HepG2 (cell line): ENCODE data around the gene PRR36. TPM values are rescaled to one million over a fixed set of nuclear protein-coding genes. Genes with fewer than 3 reads are reported as not detected.

Source experiments
- CREM ChIP-seq, 2 experiments: sonication (generic) in 1 of 2; formaldehyde crosslinking in 1 of 2; IDR thresholded peaks; 2 replicates each; pipeline versions ENCODE4 v1.4.0 to v1.6.1; 2016 to 2020; ENCODE audit warnings: antibody characterized with exemption in 1 of 2, mild to moderate bottlenecking in 1 of 2, missing genetic modification reagents in 1 of 2
- EZH2 ChIP-seq: conservative IDR thresholded peaks from 2 replicates; pipeline ENCODE4 v1.6.1; 2012; ENCODE audit warnings: mild to moderate bottlenecking, low read depth, low read length, moderate library complexity
- JUND ChIP-seq: sonication (generic); formaldehyde crosslinking; IDR thresholded peaks from 2 replicates; pipeline ENCODE4 v1.8.0; 2022; ENCODE audit warnings: mild to moderate bottlenecking, missing genetic modification reagents
- PHF5A ChIP-seq: IDR thresholded peaks from one replicate; pipeline ENCODE4 v1.6.1; 2018; ENCODE audit warnings: low read depth, missing genetic modification reagents; ENCODE audit not compliant: unreplicated experiment
- POLR2A ChIP-seq, 2 experiments: IDR thresholded peaks; 2 replicates each; pipeline ENCODE4 v1.6.1; 2011; ENCODE audit warnings: low read depth in 2 of 2, low read length in 2 of 2, mild to moderate bottlenecking in 1 of 2, moderate library complexity in 1 of 2; ENCODE audit not compliant: insufficient read depth in 1 of 2
- RARA ChIP-seq: IDR thresholded peaks from 2 replicates; pipeline ENCODE4 v1.6.1; 2016; ENCODE audit warnings: missing genetic modification reagents, missing compliant biosample characterization
- TCF12 ChIP-seq, 2 experiments: fragments of 450-650 bp in 1 of 2; sonication (generic) in 1 of 2; formaldehyde crosslinking in 1 of 2; IDR thresholded peaks; 2 replicates each; pipeline versions ENCODE4 v1.6.1 to v1.8.0; 2017 to 2022; ENCODE audit warnings: antibody characterized with exemption in 1 of 2, mild to moderate bottlenecking in 1 of 2, missing genetic modification reagents in 1 of 2, moderate library complexity in 1 of 2
- TP53 ChIP-seq: sonication (generic); formaldehyde crosslinking; conservative IDR thresholded peaks from 2 replicates; pipeline ENCODE4 v1.4.0; 2020; ENCODE audit warnings: missing genetic modification reagents
- ZFP1 ChIP-seq: IDR thresholded peaks from 2 replicates; pipeline ENCODE4 v1.6.1; 2016
- ZGPAT ChIP-seq: IDR thresholded peaks from 2 replicates; pipeline ENCODE4 v1.6.1; 2016; ENCODE audit warnings: mild to moderate bottlenecking
- ZMYM4 ChIP-seq: sonication (generic); formaldehyde crosslinking; IDR thresholded peaks from 2 replicates; pipeline ENCODE4 v1.8.1; 2023; ENCODE audit warnings: mild to moderate bottlenecking, missing genetic modification reagents
- ZNF20 ChIP-seq: sonication (generic); formaldehyde crosslinking; IDR thresholded peaks from 2 replicates; pipeline ENCODE4 v1.4.0; 2020; ENCODE audit warnings: mild to moderate bottlenecking, moderate library complexity, missing genetic modification reagents
- ZNF577 ChIP-seq: sonication (generic); formaldehyde crosslinking; IDR thresholded peaks from 2 replicates; pipeline ENCODE4 v1.4.0; 2020; ENCODE audit warnings: mild to moderate bottlenecking, low read depth, missing genetic modification reagents, borderline replicate concordance
- ZNF616 ChIP-seq: sonication (generic); formaldehyde crosslinking; IDR thresholded peaks from 2 replicates; pipeline ENCODE4 v1.5.0; 2020; ENCODE audit warnings: low read depth, mild to moderate bottlenecking, missing genetic modification reagents
- ZNF768 ChIP-seq: sonication (generic); formaldehyde crosslinking; IDR thresholded peaks from 2 replicates; pipeline ENCODE4 v1.4.0; 2020; ENCODE audit warnings: missing genetic modification reagents
- ZNF816 ChIP-seq: sonication (generic); formaldehyde crosslinking; IDR thresholded peaks from 2 replicates; pipeline ENCODE4 v1.8.0; 2022; ENCODE audit warnings: missing genetic modification reagents, mild to moderate bottlenecking, borderline replicate concordance
- polyA plus RNA-seq, 8 experiments: library from polyadenylated mRNA; depleted of rRNA in 3 of 8; stranded (reverse) in 7 of 8; unstranded in 1 of 8; fragments of >200 nt; fragmentation: Illumina TruSeq in 4 of 8; extraction: Trizol in 4 of 8; gene quantifications; 2 replicates each; pipeline versions ENCODE4 v1.2.1 to v1.2.3, GENCODE V29; 2011 to 2016; ENCODE audit warnings: low read depth in 4 of 8, missing spikeins in 1 of 8, mixed read lengths in 1 of 8; ENCODE audit not compliant: insufficient read depth in 1 of 8
- total RNA-seq, 5 experiments: library from RNA; depleted of rRNA; stranded (reverse); fragments of >200 nt; fragmentation: Illumina TruSeq; extraction: Trizol; gene quantifications; 2 replicates each; pipeline ENCODE4 v1.2.3, GENCODE V29; 2016; ENCODE audit warnings: low read depth in 1 of 5
- TF ChIP-seq, protein P1 (sequence below): sonication (generic); formaldehyde crosslinking; IDR thresholded peaks from 2 replicates; pipeline ENCODE4 v1.4.0; 2020; ENCODE audit warnings: mild to moderate bottlenecking, missing genetic modification reagents, borderline replicate concordance
- TF ChIP-seq, protein P2 (sequence below): sonication (generic); formaldehyde crosslinking; conservative IDR thresholded peaks from 2 replicates; pipeline ENCODE4 v1.8.0; 2022; ENCODE audit warnings: missing genetic modification reagents
- TF ChIP-seq, protein P3 (sequence below): IDR thresholded peaks from 2 replicates; pipeline ENCODE4 v1.6.1; 2012; ENCODE audit warnings: low read depth, low read length, improper control_type of control experiment

PRR36 gene
- total and polyA plus RNA-seq, 2 of the 13 experiments (the other 11 are each of a cell fraction or from before 2014, with no cell fraction given) = 0.07 to 0.17 TPM

- no peak for TF ChIP-seq RARA (CRISPR knock-in tag)
- TF ChIP-seq ZNF577 (CRISPR knock-in tag) = no peak
- no peak for TF ChIP-seq ZNF816 (CRISPR knock-in tag)
- no peak for TF ChIP-seq ZFP1 (CRISPR knock-in tag)
- TF ChIP-seq, protein P1, sequence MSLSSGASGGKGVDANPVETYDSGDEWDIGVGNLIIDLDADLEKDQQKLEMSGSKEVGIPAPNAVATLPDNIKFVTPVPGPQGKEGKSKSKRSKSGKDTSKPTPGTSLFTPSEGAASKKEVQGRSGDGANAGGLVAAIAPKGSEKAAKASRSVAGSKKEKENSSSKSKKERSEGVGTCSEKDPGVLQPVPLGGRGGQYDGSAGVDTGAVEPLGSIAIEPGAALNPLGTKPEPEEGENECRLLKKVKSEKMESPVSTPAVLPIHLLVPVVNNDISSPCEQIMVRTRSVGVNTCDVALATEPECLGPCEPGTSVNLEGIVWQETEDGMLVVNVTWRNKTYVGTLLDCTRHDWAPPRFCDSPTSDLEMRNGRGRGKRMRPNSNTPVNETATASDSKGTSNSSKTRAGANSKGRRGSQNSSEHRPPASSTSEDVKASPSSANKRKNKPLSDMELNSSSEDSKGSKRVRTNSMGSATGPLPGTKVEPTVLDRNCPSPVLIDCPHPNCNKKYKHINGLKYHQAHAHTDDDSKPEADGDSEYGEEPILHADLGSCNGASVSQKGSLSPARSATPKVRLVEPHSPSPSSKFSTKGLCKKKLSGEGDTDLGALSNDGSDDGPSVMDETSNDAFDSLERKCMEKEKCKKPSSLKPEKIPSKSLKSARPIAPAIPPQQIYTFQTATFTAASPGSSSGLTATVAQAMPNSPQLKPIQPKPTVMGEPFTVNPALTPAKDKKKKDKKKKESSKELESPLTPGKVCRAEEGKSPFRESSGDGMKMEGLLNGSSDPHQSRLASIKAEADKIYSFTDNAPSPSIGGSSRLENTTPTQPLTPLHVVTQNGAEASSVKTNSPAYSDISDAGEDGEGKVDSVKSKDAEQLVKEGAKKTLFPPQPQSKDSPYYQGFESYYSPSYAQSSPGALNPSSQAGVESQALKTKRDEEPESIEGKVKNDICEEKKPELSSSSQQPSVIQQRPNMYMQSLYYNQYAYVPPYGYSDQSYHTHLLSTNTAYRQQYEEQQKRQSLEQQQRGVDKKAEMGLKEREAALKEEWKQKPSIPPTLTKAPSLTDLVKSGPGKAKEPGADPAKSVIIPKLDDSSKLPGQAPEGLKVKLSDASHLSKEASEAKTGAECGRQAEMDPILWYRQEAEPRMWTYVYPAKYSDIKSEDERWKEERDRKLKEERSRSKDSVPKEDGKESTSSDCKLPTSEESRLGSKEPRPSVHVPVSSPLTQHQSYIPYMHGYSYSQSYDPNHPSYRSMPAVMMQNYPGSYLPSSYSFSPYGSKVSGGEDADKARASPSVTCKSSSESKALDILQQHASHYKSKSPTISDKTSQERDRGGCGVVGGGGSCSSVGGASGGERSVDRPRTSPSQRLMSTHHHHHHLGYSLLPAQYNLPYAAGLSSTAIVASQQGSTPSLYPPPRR = no peak
- no peak for TF ChIP-seq ZNF768 (CRISPR knock-in tag)
- no peak for TF ChIP-seq ZMYM4 (CRISPR knock-in tag)
- no peak for TF ChIP-seq PHF5A (CRISPR knock-in tag)
- TF ChIP-seq ZNF616 (CRISPR knock-in tag) = no peak
- TF ChIP-seq POLR2A (IDR thresholded peaks at IDR 0.05; ENCODE audit: insufficient read depth in 1 of 2, low read depth in 2 of 2, low read length in 2 of 2) = no peak
- TF ChIP-seq, protein P2, sequence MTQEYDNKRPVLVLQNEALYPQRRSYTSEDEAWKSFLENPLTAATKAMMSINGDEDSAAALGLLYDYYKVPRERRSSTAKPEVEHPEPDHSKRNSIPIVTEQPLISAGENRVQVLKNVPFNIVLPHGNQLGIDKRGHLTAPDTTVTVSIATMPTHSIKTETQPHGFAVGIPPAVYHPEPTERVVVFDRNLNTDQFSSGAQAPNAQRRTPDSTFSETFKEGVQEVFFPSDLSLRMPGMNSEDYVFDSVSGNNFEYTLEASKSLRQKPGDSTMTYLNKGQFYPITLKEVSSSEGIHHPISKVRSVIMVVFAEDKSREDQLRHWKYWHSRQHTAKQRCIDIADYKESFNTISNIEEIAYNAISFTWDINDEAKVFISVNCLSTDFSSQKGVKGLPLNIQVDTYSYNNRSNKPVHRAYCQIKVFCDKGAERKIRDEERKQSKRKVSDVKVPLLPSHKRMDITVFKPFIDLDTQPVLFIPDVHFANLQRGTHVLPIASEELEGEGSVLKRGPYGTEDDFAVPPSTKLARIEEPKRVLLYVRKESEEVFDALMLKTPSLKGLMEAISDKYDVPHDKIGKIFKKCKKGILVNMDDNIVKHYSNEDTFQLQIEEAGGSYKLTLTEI (CRISPR knock-in tag) = no peak
- TF ChIP-seq ZNF20 (CRISPR knock-in tag) = no peak
- TF ChIP-seq, protein P3, sequence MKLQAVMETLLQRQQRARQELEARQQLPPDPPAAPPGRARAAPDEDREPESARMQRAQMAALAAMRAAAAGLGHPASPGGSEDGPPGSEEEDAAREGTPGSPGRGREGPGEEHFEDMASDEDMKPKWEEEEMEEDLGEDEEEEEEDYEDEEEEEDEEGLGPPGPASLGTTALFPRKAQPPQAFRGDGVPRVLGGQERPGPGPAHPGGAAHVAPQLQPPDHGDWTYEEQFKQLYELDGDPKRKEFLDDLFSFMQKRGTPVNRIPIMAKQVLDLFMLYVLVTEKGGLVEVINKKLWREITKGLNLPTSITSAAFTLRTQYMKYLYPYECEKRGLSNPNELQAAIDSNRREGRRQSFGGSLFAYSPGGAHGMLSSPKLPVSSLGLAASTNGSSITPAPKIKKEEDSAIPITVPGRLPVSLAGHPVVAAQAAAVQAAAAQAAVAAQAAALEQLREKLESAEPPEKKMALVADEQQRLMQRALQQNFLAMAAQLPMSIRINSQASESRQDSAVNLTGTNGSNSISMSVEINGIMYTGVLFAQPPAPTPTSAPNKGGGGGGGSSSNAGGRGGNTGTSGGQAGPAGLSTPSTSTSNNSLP = no peak
- TF ChIP-seq TP53 (CRISPR knock-in tag) = no peak
- no peak for TF ChIP-seq TCF12 (IDR thresholded peaks at IDR 0.05)
- no peak for TF ChIP-seq TCF12 (CRISPR knock-in tag; IDR thresholded peaks at IDR 0.05)
- no peak for TF ChIP-seq ZGPAT
- TF ChIP-seq EZH2 = no peak
- TF ChIP-seq JUND (CRISPR knock-in tag) = no peak
- no peak for TF ChIP-seq CREM (IDR thresholded peaks at IDR 0.05)
- no peak for TF ChIP-seq CREM (CRISPR knock-in tag; IDR thresholded peaks at IDR 0.05)
Measured at GRCh38 chr19:7833225-7834099, 40.7 kb downstream of the PRR36 start (continued).
